Left lung (tissue), 10 donors: ENCODE measurements around the gene RPRD1A. TPM values are rescaled to one million over a fixed set of nuclear protein-coding genes. Genes with fewer than 3 reads are reported as not detected.

Experiments
- ATAC-seq: fragments of 200-7000 bp; cut with Tn5 transposase; one replicate; pipeline ENCODE4 v1.9.1; 2020; ENCODE audit warnings: moderate library complexity
- DNase-seq, 4 donors: peaks; one replicate each; pipeline ENCODE4 v3.0.0-alpha.2; 2013 to 2020
- H3K27ac ChIP-seq, 2 donors: fragments of 200-600 bp; sonication (generic) in 1 of 2; one replicate each; pipeline versions ENCODE4 v1.5.0 to v1.8.0; 2020 to 2021
- H3K27me3 ChIP-seq, 2 donors: fragments of 200-600 bp; sonication (generic) in 1 of 2; one replicate each; pipeline versions ENCODE4 v1.5.0 to v1.8.0; 2020 to 2021
- H3K36me3 ChIP-seq, 2 donors: fragments of 200-600 bp; sonication (generic) in 1 of 2; one replicate each; pipeline versions ENCODE4 v1.5.0 to v1.8.0; 2020 to 2021
- H3K4me1 ChIP-seq, 2 donors: fragments of 200-600 bp; one replicate each; pipeline ENCODE4 v1.8.0; 2021
- H3K4me3 ChIP-seq, 2 donors: fragments of 200-600 bp; sonication (generic) in 1 of 2; one replicate each; pipeline versions ENCODE4 v1.5.0 to v1.8.0; 2020 to 2021; ENCODE audit warnings: mild to moderate bottlenecking in 1 of 2
- H3K9me3 ChIP-seq, 2 donors: fragments of 200-600 bp; sonication (generic) in 1 of 2; one replicate each; pipeline versions ENCODE4 v1.5.0 to v1.8.0; 2020 to 2021
- CTCF ChIP-seq, 2 donors: fragments of 200-600 bp; sonication (generic) in 1 of 2; IDR thresholded peaks; one replicate each; pipeline versions ENCODE4 v1.5.0 to v1.8.0; 2021; ENCODE audit warnings: antibody characterized with exemption in 2 of 2
- intact Hi-C, 2 donors: fragments of 100-400 bp; cut with DNase I; formaldehyde crosslinking; loops; one replicate each; pipeline versions ENCODE4 v1.11.2 to v1.14.2; 2022
- polyA plus RNA-seq, 6 donors: library from polyadenylated mRNA; unstranded; fragments of 120-200 nt; gene quantifications; one replicate each; pipeline ENCODE4 v1.2.1, GENCODE V29; 2013; ENCODE audit not compliant: insufficient read length in 6 of 6
- total RNA-seq, 2 donors: library from RNA; stranded (reverse); fragmentation: NEBNext Ultra II Directional; extraction: Animal tissue kit (Norgen Biotek cat#: 25700); gene quantifications; one replicate each; pipeline ENCODE4 v1.2.1, GENCODE V29; 2021
- donor health status: DM: no; HTN: yes; CAD: no.
- donor health status: DM: no; HTN: no; CAD: no.

RPRD1A gene
- total and polyA plus RNA-seq, 8 donors, result 37.3 to 63.7 (median 56.8) TPM

GRCh38 chr18:36009214-36009613 is 58.1 kb downstream of the RPRD1A start:
- H3K36me3 ChIP-seq, result no peaks in the 10 kb centered on the region
- TF ChIP-seq CTCF (IDR thresholded peaks at IDR 0.05), result no peak
- ATAC-seq (no peak), DNase-seq (no peak)
- no peaks in the 10 kb centered on the region for H3K27me3 ChIP-seq
- intact Hi-C loops, result no loop called here
- no peak overlapping the region for H3K4me3 ChIP-seq
- no peaks in the 10 kb centered on the region for H3K9me3 ChIP-seq
- no peak overlapping the region for H3K27ac ChIP-seq
- H3K4me1 ChIP-seq, result no peaks in the 10 kb centered on the region

GRCh38 chr18:36006997-36007396 is 60.4 kb downstream of the RPRD1A start:
- TF ChIP-seq CTCF (IDR thresholded peaks at IDR 0.05), result no peak
- Histone ChIP-seq H3K4me3 (no peak overlapping the region), H3K27ac (no peak overlapping the region), H3K36me3 (no peaks in the 10 kb centered on the region), H3K4me1 (no peaks in the 10 kb centered on the region), H3K9me3 (no peaks in the 10 kb centered on the region), H3K27me3 (no peaks in the 10 kb centered on the region)
- DNase-seq (no peak), ATAC-seq (no peak)
- intact Hi-C loops, result no loop called here

DNA sequence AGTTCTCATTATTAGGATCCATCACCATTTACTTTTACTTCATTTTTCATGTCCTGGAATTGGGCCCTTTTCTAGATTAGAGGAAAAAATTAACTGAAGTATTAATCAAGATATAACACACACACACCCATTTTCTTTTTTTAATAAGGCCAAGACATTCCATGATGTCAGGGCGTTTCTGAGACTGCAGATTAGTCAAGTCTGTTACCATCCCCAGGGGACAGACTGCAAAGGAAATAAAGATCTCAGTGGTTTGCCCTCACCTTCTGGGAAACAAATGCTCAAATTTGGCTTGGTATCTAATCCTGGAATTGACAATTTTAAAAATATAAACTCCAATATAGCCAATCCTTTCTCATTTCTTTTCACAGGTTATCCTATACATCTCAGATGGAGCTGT is 67.4 kb downstream of the RPRD1A start:
- intact Hi-C loops, result no loop called here
- Histone ChIP-seq H3K27me3 (no peaks in the 10 kb centered on the region), H3K9me3 (no peaks in the 10 kb centered on the region), H3K4me3 (no peak overlapping the region), H3K4me1 (no peaks in the 10 kb centered on the region), H3K36me3 (no peaks in the 10 kb centered on the region), H3K27ac (no peak overlapping the region)
- ATAC-seq (no peak), DNase-seq (no peak)
- no peak for TF ChIP-seq CTCF (IDR thresholded peaks at IDR 0.05)

DNA sequence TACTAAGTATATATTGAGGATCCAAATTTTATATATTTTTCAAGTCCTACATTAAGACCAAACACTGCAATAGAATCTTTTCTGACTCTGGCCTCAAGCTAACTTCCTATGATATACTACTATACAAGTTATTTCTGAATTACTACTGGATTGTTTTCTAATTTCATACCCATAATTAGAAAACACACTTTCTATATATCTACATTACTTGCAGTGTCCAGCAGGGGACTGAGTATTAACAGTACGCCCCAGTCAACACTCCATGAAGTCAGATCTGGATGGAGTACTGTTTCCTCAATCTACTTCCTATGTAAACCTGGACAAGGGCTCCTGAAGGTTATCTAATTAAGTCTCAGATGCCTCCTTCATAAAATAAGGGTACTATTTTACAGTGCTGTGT is 68.4 kb downstream of the RPRD1A start:
- DNase-seq (no peak), ATAC-seq (no peak)
- Histone ChIP-seq H3K27me3 (no peaks in the 10 kb centered on the region), H3K36me3 (no peaks in the 10 kb centered on the region), H3K4me3 (no peak overlapping the region), H3K27ac (no peak overlapping the region), H3K9me3 (no peaks in the 10 kb centered on the region), H3K4me1 (no peaks in the 10 kb centered on the region)
- intact Hi-C loops, result no loop called here
- TF ChIP-seq CTCF (IDR thresholded peaks at IDR 0.05), result peak in 1 of 2 donors; percentile 12

DNA sequence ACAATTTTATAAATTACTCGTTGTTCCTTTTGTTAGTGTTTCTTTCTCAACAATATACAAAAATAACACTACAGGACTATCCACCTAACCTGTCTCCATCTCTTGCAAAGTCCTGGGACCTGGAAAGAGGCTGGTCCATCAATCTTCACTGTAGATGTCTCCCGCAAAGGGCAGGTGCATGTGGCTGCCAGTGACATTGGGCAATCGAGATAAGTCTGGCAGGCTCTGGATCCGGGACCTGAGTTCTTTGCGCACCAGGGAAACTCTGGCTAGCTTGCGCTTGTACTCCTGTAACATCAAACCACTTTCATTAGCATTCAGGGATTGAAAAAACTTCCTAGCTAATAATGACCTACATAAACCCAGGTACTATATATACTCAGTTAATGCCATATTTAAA is 74.3 kb downstream of the RPRD1A start:
- Histone ChIP-seq H3K36me3 (peaks cover 0 to 24% of the 10 kb centered on the region in 2 donors), H3K9me3 (no peaks in the 10 kb centered on the region), H3K4me1 (no peaks in the 10 kb centered on the region), H3K27me3 (no peaks in the 10 kb centered on the region), H3K27ac (no peak overlapping the region), H3K4me3 (no peak overlapping the region)
- DNase-seq (no peak), ATAC-seq (no peak)
- intact Hi-C loops, result no loop called here
- no peak for TF ChIP-seq CTCF (IDR thresholded peaks at IDR 0.05)
